ENCODE data around the gene EGLN2. TPM values are rescaled to one million over a fixed set of nuclear protein-coding genes. Genes with fewer than 3 reads are reported as not detected.

Gene EGLN2
- total RNA-seq, 2 experiments from 2014 or later = 150 to 151 TPM

DNA sequence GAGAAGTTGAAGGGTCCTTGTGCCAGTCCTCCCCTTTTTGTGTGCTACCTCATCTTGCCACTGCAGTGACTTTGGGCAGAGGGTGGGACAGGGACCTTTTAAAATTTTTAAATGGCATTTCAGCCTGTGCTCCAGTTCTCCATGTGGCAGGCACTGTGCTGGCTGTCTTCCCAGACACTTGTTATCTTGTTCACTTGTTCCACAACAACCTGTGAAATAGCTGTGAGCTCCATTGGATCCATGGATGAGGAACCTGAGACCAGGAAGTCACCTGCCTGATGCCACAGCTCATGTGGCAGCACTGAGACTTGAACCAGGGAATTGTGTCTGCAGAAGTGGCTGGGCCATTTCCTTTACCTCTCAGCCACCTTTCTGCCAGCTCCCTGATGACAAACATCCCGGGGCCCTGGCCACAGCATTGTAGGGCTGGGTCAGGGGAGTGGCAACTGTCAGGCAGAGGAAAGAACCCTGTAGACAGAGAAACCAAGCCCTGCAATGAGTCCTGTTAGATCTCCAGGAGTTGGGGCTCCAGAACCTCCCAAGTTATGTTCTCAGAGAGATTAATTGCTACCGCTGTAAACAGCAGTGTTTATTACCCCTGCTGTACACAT lies 6.4 kb downstream of the EGLN2 start:
- Histone ChIP-seq H3K27me3 (ENCODE audit: control insufficient read depth in 1 of 2, insufficient read depth in 2 of 2, low read length in 2 of 2) (no peaks in the 10 kb centered on the region), H3K36me3 (ENCODE audit: insufficient read depth, low read length) (peaks cover 63% of the 10 kb centered on the region), H3K4me1 (ENCODE audit: insufficient read depth, low read length) (peaks cover 100% of the 10 kb centered on the region), H3K9me3 (ENCODE audit: control insufficient read depth in 1 of 2, insufficient read depth in 1 of 2, low read length in 2 of 2) (no peaks in the 10 kb centered on the region), H3K4me3 (ENCODE audit: low read length) (peak overlapping the region; percentile 96), H3K27ac (ENCODE audit: low read depth in 1 of 2, low read length in 2 of 2) (peak overlapping the region; percentile 86 to 88)
- POLR2A ChIA-PET = interaction anchor here (0.6 to 4.2 kb wide), 12 partner anchors 14 to 459 kb away, joined by 3 to 59 read pairs (median 6); partner anchors contain the start of genes ACTMAP, BLVRB, COQ8B and HNRNPUL1
- Mint-ChIP-seq H3K4me1 (ENCODE audit: low read depth) (peaks cover 78% of the 10 kb centered on the region), H3K9me3 (no peaks in the 10 kb centered on the region), H3K27me3 (no peaks in the 10 kb centered on the region), H3K36me3 (ENCODE audit: low read depth) (peaks cover 71% of the 10 kb centered on the region), H3K4me3 (peak overlapping the region; percentile 96), H3K27ac (peak overlapping the region; percentile 90)
- CTCF ChIA-PET = interaction anchor here (0.5 to 4.3 kb wide), 6 partner anchors 14 to 671 kb away, joined by 3 to 40 read pairs (median 6); partner anchors contain the start of genes COQ8B, ITPKC, MIA and RAB4B
- intact Hi-C loops (cut with DNase I, micrococcal nuclease) = no loop called here
- ATAC-seq (ENCODE audit: poor library complexity) = peak; percentile 6
- peak in 10 of 14 experiments; percentile 43 to 77 (median 64) for DNase-seq
- TF ChIP-seq, protein P1, sequence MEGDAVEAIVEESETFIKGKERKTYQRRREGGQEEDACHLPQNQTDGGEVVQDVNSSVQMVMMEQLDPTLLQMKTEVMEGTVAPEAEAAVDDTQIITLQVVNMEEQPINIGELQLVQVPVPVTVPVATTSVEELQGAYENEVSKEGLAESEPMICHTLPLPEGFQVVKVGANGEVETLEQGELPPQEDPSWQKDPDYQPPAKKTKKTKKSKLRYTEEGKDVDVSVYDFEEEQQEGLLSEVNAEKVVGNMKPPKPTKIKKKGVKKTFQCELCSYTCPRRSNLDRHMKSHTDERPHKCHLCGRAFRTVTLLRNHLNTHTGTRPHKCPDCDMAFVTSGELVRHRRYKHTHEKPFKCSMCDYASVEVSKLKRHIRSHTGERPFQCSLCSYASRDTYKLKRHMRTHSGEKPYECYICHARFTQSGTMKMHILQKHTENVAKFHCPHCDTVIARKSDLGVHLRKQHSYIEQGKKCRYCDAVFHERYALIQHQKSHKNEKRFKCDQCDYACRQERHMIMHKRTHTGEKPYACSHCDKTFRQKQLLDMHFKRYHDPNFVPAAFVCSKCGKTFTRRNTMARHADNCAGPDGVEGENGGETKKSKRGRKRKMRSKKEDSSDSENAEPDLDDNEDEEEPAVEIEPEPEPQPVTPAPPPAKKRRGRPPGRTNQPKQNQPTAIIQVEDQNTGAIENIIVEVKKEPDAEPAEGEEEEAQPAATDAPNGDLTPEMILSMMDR (IDR thresholded peaks at IDR 0.05) = no peak

DNA sequence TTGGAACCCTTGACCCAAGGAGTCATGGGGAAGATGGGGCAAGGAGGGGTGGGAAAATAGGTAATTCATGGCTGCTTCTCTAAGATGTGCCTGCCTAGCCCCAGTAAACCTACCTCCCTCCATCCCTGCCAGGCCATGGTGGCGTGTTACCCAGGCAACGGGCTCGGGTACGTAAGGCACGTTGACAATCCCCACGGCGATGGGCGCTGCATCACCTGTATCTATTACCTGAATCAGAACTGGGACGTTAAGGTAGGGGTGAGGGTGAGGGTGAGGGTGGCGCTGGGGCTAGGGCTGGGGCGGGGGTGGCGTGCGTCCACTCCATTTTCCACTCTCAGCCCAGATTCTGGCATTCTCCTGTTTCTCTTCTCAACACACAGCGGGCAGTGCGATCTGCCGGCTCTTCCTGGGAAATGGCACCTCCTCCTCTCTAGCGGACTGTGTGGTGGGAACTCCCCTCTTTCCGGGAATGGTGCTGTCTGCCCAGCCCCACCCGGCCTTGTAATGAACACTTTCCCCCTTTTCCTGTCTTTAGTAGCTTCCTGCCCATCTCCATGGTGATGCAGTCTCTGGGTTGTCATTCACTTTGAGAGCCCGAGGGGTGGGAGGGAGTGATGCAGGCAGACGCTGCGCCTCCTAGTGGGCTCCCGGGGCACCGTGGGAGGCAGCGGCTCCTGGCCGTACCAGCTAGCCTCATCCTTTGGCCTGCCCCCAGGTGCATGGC lies 7.6 kb downstream of the EGLN2 start:
- H3K4me1 ChIP-seq (ENCODE audit: insufficient read depth, low read length) = peaks cover 100% of the 10 kb centered on the region
- peaks cover 72% of the 10 kb centered on the region for H3K36me3 Mint-ChIP-seq (ENCODE audit: low read depth)
- H3K27ac ChIP-seq (ENCODE audit: low read depth in 1 of 2, low read length in 2 of 2) = peak overlapping the region; percentile 86 to 88
- peak overlapping the region; percentile 90 for H3K27ac Mint-ChIP-seq
- H3K27me3 Mint-ChIP-seq = no peaks in the 10 kb centered on the region
- POLR2A ChIA-PET = interaction anchor here (0.6 to 4.2 kb wide), 10 partner anchors 8 to 530 kb away, joined by 3 to 59 read pairs (median 8); partner anchors contain the start of genes ACTMAP, COQ8B, EGLN2 and HNRNPUL1
- ATAC-seq (ENCODE audit: poor library complexity) = peak; percentile 47
- TF ChIP-seq, protein P1 (IDR thresholded peaks at IDR 0.05) = peak; percentile 79
- no peaks in the 10 kb centered on the region for H3K9me3 ChIP-seq (ENCODE audit: control insufficient read depth in 1 of 2, insufficient read depth in 1 of 2, low read length in 2 of 2)
- H3K4me3 ChIP-seq (ENCODE audit: low read length) = peak overlapping the region; percentile 24
- H3K36me3 ChIP-seq (ENCODE audit: insufficient read depth, low read length) = peaks cover 51% of the 10 kb centered on the region
- DNase-seq = peak; percentile 66 to 95 (median 75)
- intact Hi-C loops (cut with DNase I, micrococcal nuclease) = no loop called here
- no peaks in the 10 kb centered on the region for H3K9me3 Mint-ChIP-seq
- CTCF ChIA-PET = interaction anchor here (0.6 to 4.3 kb wide), 19 partner anchors 8 to 633 kb away, joined by 3 to 40 read pairs (median 4); partner anchors contain the start of genes ACTMAP, COQ8B, DMAC2 and EGLN2
- H3K4me3 Mint-ChIP-seq = peak overlapping the region; percentile 96
- peaks cover 85% of the 10 kb centered on the region for H3K4me1 Mint-ChIP-seq (ENCODE audit: low read depth)
- no peaks in the 10 kb centered on the region for H3K27me3 ChIP-seq (ENCODE audit: control insufficient read depth in 1 of 2, insufficient read depth in 2 of 2, low read length in 2 of 2)

DNA sequence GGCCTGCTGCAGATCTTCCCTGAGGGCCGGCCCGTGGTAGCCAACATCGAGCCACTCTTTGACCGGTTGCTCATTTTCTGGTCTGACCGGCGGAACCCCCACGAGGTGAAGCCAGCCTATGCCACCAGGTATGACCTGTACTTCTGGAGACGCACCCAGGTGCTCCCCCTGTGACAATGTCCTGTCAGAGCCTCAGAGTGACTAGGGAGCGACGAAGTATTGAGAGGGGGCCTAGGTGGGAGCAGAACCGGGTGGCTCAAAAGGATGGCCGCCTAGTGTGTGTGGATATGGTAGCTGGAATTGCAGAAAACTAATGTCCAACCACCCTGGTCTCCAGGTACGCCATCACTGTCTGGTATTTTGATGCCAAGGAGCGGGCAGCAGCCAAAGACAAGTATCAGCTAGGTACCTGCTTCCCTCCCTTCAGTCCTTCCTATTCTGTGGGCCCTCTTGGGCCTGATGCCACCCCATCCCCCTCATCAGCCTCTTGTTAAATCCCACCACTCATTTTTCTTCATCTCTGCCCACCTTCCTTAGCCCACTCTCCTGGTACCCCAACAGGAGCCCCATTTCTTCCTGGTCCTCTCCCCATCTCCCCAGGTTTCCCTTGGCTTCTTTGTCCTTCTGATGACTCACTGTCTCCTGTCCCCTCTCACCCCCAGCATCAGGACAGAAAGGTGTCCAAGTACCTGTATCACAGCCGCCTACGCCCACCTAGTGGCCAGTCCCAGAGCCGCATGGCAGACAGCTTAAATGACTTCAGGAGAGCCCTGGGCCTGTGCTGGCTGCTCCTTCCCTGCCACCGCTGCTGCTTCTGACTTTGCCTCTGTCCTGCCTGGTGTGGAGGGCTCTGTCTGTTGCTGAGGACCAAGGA lies 8.4 kb downstream of the EGLN2 start:
- no peaks in the 10 kb centered on the region for H3K9me3 ChIP-seq (ENCODE audit: control insufficient read depth in 1 of 2, insufficient read depth in 1 of 2, low read length in 2 of 2)
- ATAC-seq (ENCODE audit: poor library complexity) (no peak), DNase-seq (peak in 2 of 14 experiments; percentile 50 to 62)
- H3K27ac ChIP-seq (ENCODE audit: low read depth in 1 of 2, low read length in 2 of 2) = peak overlapping the region; percentile 86 to 88
- Mint-ChIP-seq H3K27me3 (no peaks in the 10 kb centered on the region), H3K36me3 (ENCODE audit: low read depth) (peaks cover 67% of the 10 kb centered on the region), H3K9me3 (no peaks in the 10 kb centered on the region), H3K27ac (peak overlapping the region; percentile 90), H3K4me1 (ENCODE audit: low read depth) (peaks cover 85% of the 10 kb centered on the region), H3K4me3 (peak overlapping the region; percentile 96)
- peaks cover 100% of the 10 kb centered on the region for H3K4me1 ChIP-seq (ENCODE audit: insufficient read depth, low read length)
- intact Hi-C loops (cut with DNase I, micrococcal nuclease) = no loop called here
- H3K36me3 ChIP-seq (ENCODE audit: insufficient read depth, low read length) = peaks cover 51% of the 10 kb centered on the region
- TF ChIP-seq, protein P1 (IDR thresholded peaks at IDR 0.05) = peak; percentile 58
- CTCF ChIA-PET = interaction anchor here (0.6 to 4.3 kb wide), 19 partner anchors 9 to 632 kb away, joined by 3 to 40 read pairs (median 4); partner anchors contain the start of genes ACTMAP, COQ8B, DMAC2 and EGLN2
- H3K27me3 ChIP-seq (ENCODE audit: control insufficient read depth in 1 of 2, insufficient read depth in 2 of 2, low read length in 2 of 2) = no peaks in the 10 kb centered on the region
- peak overlapping the region; percentile 24 for H3K4me3 ChIP-seq (ENCODE audit: low read length)
- POLR2A ChIA-PET = interaction anchor here (0.6 to 4.2 kb wide), 9 partner anchors 9 to 530 kb away, joined by 3 to 59 read pairs (median 9); partner anchors contain the start of genes ACTMAP, COQ8B, EGLN2 and ITPKC

Measured in CD4-positive, alpha-beta T cell (primary cell).